NCI-H345 treated with DMSO at 0.1 percent for 48 hours (cell line): Measurements from ENCODE around the gene SLC2A8.

Experiments
- DNase-seq: peaks from one replicate; lab custom pipeline; 2025; ENCODE audit not compliant: unreplicated experiment; lab: John Stamatoyannopoulos, UW

The SLC2A8 gene

GRCh38 chr9:127455324-127455992 is 58.5 kb downstream of the SLC2A8 start:
- DNase-seq = no peak

GRCh38 chr9:127457191-127457878 is 60.4 kb downstream of the SLC2A8 start:
- DNase-seq = no peak
